IMR-90 (cell line): ENCODE measurements around the gene FOSL1. TPM values are rescaled to one million over a fixed set of nuclear protein-coding genes. Genes with fewer than 3 reads are reported as not detected.
A peak's percentile ranks its signal among the peaks of the same experiment; 100 is the strongest.

Experiments
- ATAC-seq: fragments of 200-7000 bp; cut with Tn5 transposase; 2 replicates; pipeline ENCODE4 v1.9.1; 2020; ENCODE audit warnings: low read depth, mild to moderate bottlenecking, moderate library complexity
- BruUV-seq: library from RNA; stranded (reverse); fragments of 400-500 nt; replicated peaks from 2 replicates; lab custom pipeline; 2021; lab: Mats Ljungman, UMichigan
- CTCF ChIA-PET: fragments of 300-600 bp; formaldehyde crosslinking; extraction: SDS; loops from one replicate; lab custom pipeline; 2021; ENCODE audit warnings: antibody characterized with exemption; lab: Yijun Ruan, JAX
- POLR2A ChIA-PET: fragments of 300-600 bp; sonication (Branson Sonifier 250); formaldehyde crosslinking; loops from one replicate; lab custom pipeline; 2022; ENCODE audit warnings: antibody characterized with exemption; ENCODE audit not compliant: unreplicated experiment; lab: Charles Lee
- DNase-seq: peaks from one replicate; pipeline ENCODE4 v3.0.0; 2013
- H2AFZ ChIP-seq: replicated peaks from 2 replicates; pipeline ENCODE3; 2013; ENCODE audit warnings: low read length, mild to moderate bottlenecking; ENCODE audit not compliant: poor library complexity
- H2AK5ac ChIP-seq: 2 replicates; pipeline ENCODE4 v1.6.1; 2013; ENCODE audit warnings: low read depth, low read length, inconsistent platforms
- H2AK9ac ChIP-seq: replicated peaks from 2 replicates; pipeline ENCODE3; 2013; ENCODE audit warnings: mild to moderate bottlenecking, low read depth, low read length, moderate library complexity; ENCODE audit not compliant: poor library complexity
- H2BK120ac ChIP-seq: 2 replicates; pipeline ENCODE4 v1.6.1; 2013; ENCODE audit warnings: low read depth, low read length, inconsistent platforms
- H2BK15ac ChIP-seq: 3 replicates; pipeline ENCODE4 v1.6.1; 2013; ENCODE audit warnings: low read depth, low read length, inconsistent platforms
- H2BK20ac ChIP-seq: 2 replicates; pipeline ENCODE4 v1.6.1; 2013; ENCODE audit warnings: low read depth, mild to moderate bottlenecking, inconsistent platforms, low read length, moderate library complexity
- H2BK5ac ChIP-seq: 2 replicates; pipeline ENCODE4 v1.6.1; 2013; ENCODE audit warnings: mild to moderate bottlenecking, low read depth, low read length, inconsistent platforms; ENCODE audit not compliant: poor library complexity, severe bottlenecking
- H3K14ac ChIP-seq: replicated peaks from 2 replicates; pipeline ENCODE4 v1.6.1; 2013; ENCODE audit warnings: low read depth, low read length, inconsistent platforms
- H3K18ac ChIP-seq: 2 replicates; pipeline ENCODE4 v1.6.1; 2013; ENCODE audit warnings: low read depth, low read length, control low read depth
- H3K23ac ChIP-seq: 2 replicates; pipeline ENCODE4 v1.6.1; 2013; ENCODE audit warnings: low read depth, low read length, inconsistent platforms
- H3K27ac ChIP-seq: 2 replicates; pipeline ENCODE4 v1.5.1; 2013; ENCODE audit warnings: mild to moderate bottlenecking, control low read depth, low read length; ENCODE audit not compliant: insufficient read depth
- H3K27me3 ChIP-seq: 2 replicates; pipeline ENCODE4 v1.6.1; 2013; ENCODE audit warnings: low read length; ENCODE audit not compliant: control insufficient read depth, insufficient read depth
- H3K36me3 ChIP-seq: 2 replicates; pipeline ENCODE4 v1.6.1; 2013; ENCODE audit warnings: low read length, mixed read lengths; ENCODE audit not compliant: control insufficient read depth, insufficient read depth
- H3K4ac ChIP-seq: 2 replicates; pipeline ENCODE4 v1.6.1; 2013; ENCODE audit warnings: low read depth, low read length, inconsistent platforms
- H3K4me1 ChIP-seq: 2 replicates; pipeline ENCODE4 v1.6.1; 2013; ENCODE audit warnings: low read length, mixed read lengths; ENCODE audit not compliant: control insufficient read depth, insufficient read depth
- H3K4me2 ChIP-seq: 2 replicates; pipeline ENCODE4 v1.6.1; 2013; ENCODE audit warnings: low read depth, mild to moderate bottlenecking, control low read depth, low read length, moderate library complexity
- H3K4me3 ChIP-seq: 2 replicates; pipeline ENCODE4 v1.5.1; 2013; ENCODE audit warnings: low read depth, mild to moderate bottlenecking, control low read depth, low read length, moderate library complexity; ENCODE audit not compliant: insufficient read depth
- H3K56ac ChIP-seq: 2 replicates; pipeline ENCODE4 v1.6.1; 2013; ENCODE audit warnings: low read length, inconsistent platforms; ENCODE audit not compliant: insufficient read depth; ENCODE audit errors: extremely low read depth
- H3K79me1 ChIP-seq, 2 experiments: 2 replicates each; pipeline ENCODE4 v1.6.1; 2013; ENCODE audit warnings: low read length in 2 of 2, inconsistent platforms in 1 of 2, low read depth in 1 of 2
- H3K9ac ChIP-seq: 2 replicates; pipeline ENCODE4 v1.6.1; 2013; ENCODE audit warnings: low read depth, low read length, control low read depth
- H3K9me1 ChIP-seq: 2 replicates; pipeline ENCODE4 v1.6.1; 2013; ENCODE audit warnings: low read length, inconsistent platforms; ENCODE audit not compliant: insufficient read depth
- H3K9me3 ChIP-seq: 2 replicates; pipeline ENCODE4 v1.6.1; 2013; ENCODE audit warnings: low read length; ENCODE audit not compliant: control insufficient read depth, insufficient read depth
- H4K20me1 ChIP-seq: 2 replicates; pipeline ENCODE4 v1.6.1; 2013; ENCODE audit warnings: low read length, inconsistent platforms; ENCODE audit not compliant: insufficient read depth
- H4K5ac ChIP-seq: 2 replicates; pipeline ENCODE4 v1.6.1; 2013; ENCODE audit warnings: mild to moderate bottlenecking, low read depth, low read length, control low read depth
- H4K8ac ChIP-seq, 2 experiments: 2 replicates each; pipeline ENCODE4 v1.6.1; 2013; ENCODE audit warnings: low read depth in 2 of 2, low read length in 2 of 2, control low read depth in 1 of 2, inconsistent platforms in 1 of 2
- H4K91ac ChIP-seq: 2 replicates; pipeline ENCODE4 v1.6.1; 2013; ENCODE audit warnings: low read depth, low read length, inconsistent platforms; ENCODE audit not compliant: insufficient read depth
- CEBPB ChIP-seq: IDR thresholded peaks from 2 replicates; pipeline ENCODE4 v1.6.1; 2012; ENCODE audit warnings: low read depth, low read length, improper control_type of control experiment
- CHD1 ChIP-seq: IDR thresholded peaks from 2 replicates; pipeline ENCODE4 v1.6.1; 2012; ENCODE audit warnings: low read depth, low read length, improper control_type of control experiment
- MAFK ChIP-seq: IDR thresholded peaks from 2 replicates; pipeline ENCODE4 v1.6.1; 2012; ENCODE audit warnings: low read depth, low read length, improper control_type of control experiment
- MAZ ChIP-seq: IDR thresholded peaks from 2 replicates; pipeline ENCODE4 v1.6.1; 2012; ENCODE audit warnings: low read depth, mild to moderate bottlenecking, low read length, improper control_type of control experiment, moderate library complexity, borderline replicate concordance
- MXI1 ChIP-seq: IDR thresholded peaks from 2 replicates; pipeline ENCODE4 v1.6.1; 2012; ENCODE audit warnings: low read depth, mild to moderate bottlenecking, low read length, moderate library complexity, borderline replicate concordance
- NFE2L2 ChIP-seq: fragments of 150-350 bp; IDR thresholded peaks from 2 replicates; pipeline ENCODE4 v1.6.1; 2016; ENCODE audit warnings: low read depth, mild to moderate bottlenecking, low read length
- POLR2A ChIP-seq: IDR thresholded peaks from 2 replicates; pipeline ENCODE4 v1.6.1; 2012; ENCODE audit warnings: mild to moderate bottlenecking, low read depth, low read length
- RAD21 ChIP-seq: IDR thresholded peaks from 2 replicates; pipeline ENCODE4 v1.6.1; 2012; ENCODE audit warnings: low read length, improper control_type of control experiment
- RFX5 ChIP-seq: IDR thresholded peaks from 2 replicates; pipeline ENCODE4 v1.8.0; 2012; ENCODE audit warnings: low read depth, mild to moderate bottlenecking, low read length, moderate library complexity
- SMC3 ChIP-seq: fragments of 150-350 bp; IDR thresholded peaks from 2 replicates; pipeline ENCODE4 v1.6.1; 2016; ENCODE audit warnings: low read depth, mild to moderate bottlenecking, antibody characterized with exemption, low read length, moderate library complexity
- WGBS, 2 experiments: methylation state at CpG; one replicate each; pipeline versions ENCODE4 v1.1.5 to v1.1.7; 2013; ENCODE audit warnings: missing lambda C conversion rate in 2 of 2; ENCODE audit not compliant: insufficient read length in 1 of 2; ENCODE audit errors: extremely low coverage in 2 of 2; 5-methylcytosine and 5-hydroxymethylcytosine counted together
- dilution Hi-C: fragments of 300-500 bp; cut with HindIII; formaldehyde crosslinking; loops from one replicate; pipeline ENCODE4 v1.14.3; 2018; ENCODE audit warnings: low sequenced_read_pairs; ENCODE audit not compliant: unreplicated experiment
- in situ Hi-C: fragments of 300-500 bp; cut with MboI; formaldehyde crosslinking; loops from 3 replicates; pipeline ENCODE4 v1.14.3; 2019; ENCODE audit warnings: low sequenced_read_pairs, inconsistent platforms, mixed read lengths
- intact Hi-C: fragments of 100-400 bp; cut with micrococcal nuclease; formaldehyde crosslinking; loops from 2 replicates; pipeline ENCODE4 v1.10.0; 2022
- polyA plus RNA-seq, 3 experiments: library from polyadenylated mRNA; depleted of rRNA; stranded (reverse); fragments of >200 nt; gene quantifications; 2 replicates each; pipeline ENCODE4 v1.2.3, GENCODE V29; 2012; ENCODE audit warnings: low replicate concordance in 1 of 3
- total RNA-seq: library from RNA; depleted of rRNA; stranded (reverse); fragments of >200 nt; gene quantifications from 2 replicates; pipeline ENCODE4 v1.2.3, GENCODE V29; 2012
- TF ChIP-seq, protein P1 (sequence below): conservative IDR thresholded peaks from 2 replicates; pipeline ENCODE4 v1.5.1; 2012; ENCODE audit warnings: mild to moderate bottlenecking, low read depth, low read length, improper control_type of control experiment
- TF ChIP-seq, protein P2 (sequence below): fragments of 150-350 bp; IDR thresholded peaks from 2 replicates; pipeline ENCODE4 v1.6.1; 2017; ENCODE audit warnings: mild to moderate bottlenecking, antibody characterized with exemption, low read length, low read depth
- TF ChIP-seq, protein P3 (sequence below): fragments of 150-350 bp; IDR thresholded peaks from 2 replicates; pipeline ENCODE4 v1.6.1; 2016; ENCODE audit warnings: low read depth, mild to moderate bottlenecking, low read length, moderate library complexity, borderline replicate concordance

FOSL1 gene
- total and polyA plus RNA-seq, 2 of the 4 experiments (the other 2 are of a cell fraction) = 17.2 to 107 TPM

GRCh38 chr11:65864706-65865471, 35.3 kb downstream of the FOSL1 start:
- Histone ChIP-seq H3K4me3 (no peak overlapping the region), H2BK5ac (no peak overlapping the region), H2BK15ac (no peak overlapping the region), H3K9me3 (no peaks in the 10 kb centered on the region), H4K8ac (no peak overlapping the region), H2BK120ac (no peak overlapping the region), H4K91ac (no peak overlapping the region), H4K20me1 (peaks cover 43% of the 10 kb centered on the region), H3K9me1 (peaks cover 7% of the 10 kb centered on the region; the same call in 1 of the 2 replicates), H3K18ac (no peak overlapping the region), H3K36me3 (peaks cover 81% of the 10 kb centered on the region), H4K5ac (no peak overlapping the region), H3K79me1 (peaks cover 19 to 84% of the 10 kb centered on the region in 2 experiments), H3K9ac (no peak overlapping the region), H2AFZ (peak overlapping the region; percentile 23), H2AK9ac (peak overlapping the region; percentile 76), H3K27ac (no peak overlapping the region), H3K4me1 (peaks cover 4% of the 10 kb centered on the region), H3K27me3 (no peaks in the 10 kb centered on the region), H3K56ac (no peak overlapping the region), H3K4me2 (no peak overlapping the region), H3K4ac (no peak overlapping the region), H2BK20ac (no peak overlapping the region), H3K14ac (no peak overlapping the region), H2AK5ac (no peak overlapping the region), H3K23ac (no peak overlapping the region)
- in situ Hi-C loops (no loop called here), intact Hi-C loops (no loop called here), dilution Hi-C loops (no loop called here)
- 100% methylated on average over 3 of the region's 18 CpGs; no CpG with 5 or more reads in 1 of the 2 experiments for WGBS, 2 experiments
- ChIA-PET CTCF (no interaction called here), POLR2A (no interaction called here)
- BruUV-seq = no TSS peak
- TF ChIP-seq SMC3 (no peak), POLR2A (no peak), CEBPB (no peak), RAD21 (no peak), MAZ (no peak), MAFK (no peak), MXI1 (no peak), NFE2L2 (no peak), CHD1 (no peak), RFX5 (no peak)
- TF ChIP-seq, protein P1, sequence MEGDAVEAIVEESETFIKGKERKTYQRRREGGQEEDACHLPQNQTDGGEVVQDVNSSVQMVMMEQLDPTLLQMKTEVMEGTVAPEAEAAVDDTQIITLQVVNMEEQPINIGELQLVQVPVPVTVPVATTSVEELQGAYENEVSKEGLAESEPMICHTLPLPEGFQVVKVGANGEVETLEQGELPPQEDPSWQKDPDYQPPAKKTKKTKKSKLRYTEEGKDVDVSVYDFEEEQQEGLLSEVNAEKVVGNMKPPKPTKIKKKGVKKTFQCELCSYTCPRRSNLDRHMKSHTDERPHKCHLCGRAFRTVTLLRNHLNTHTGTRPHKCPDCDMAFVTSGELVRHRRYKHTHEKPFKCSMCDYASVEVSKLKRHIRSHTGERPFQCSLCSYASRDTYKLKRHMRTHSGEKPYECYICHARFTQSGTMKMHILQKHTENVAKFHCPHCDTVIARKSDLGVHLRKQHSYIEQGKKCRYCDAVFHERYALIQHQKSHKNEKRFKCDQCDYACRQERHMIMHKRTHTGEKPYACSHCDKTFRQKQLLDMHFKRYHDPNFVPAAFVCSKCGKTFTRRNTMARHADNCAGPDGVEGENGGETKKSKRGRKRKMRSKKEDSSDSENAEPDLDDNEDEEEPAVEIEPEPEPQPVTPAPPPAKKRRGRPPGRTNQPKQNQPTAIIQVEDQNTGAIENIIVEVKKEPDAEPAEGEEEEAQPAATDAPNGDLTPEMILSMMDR = no peak
- TF ChIP-seq, protein P2, sequence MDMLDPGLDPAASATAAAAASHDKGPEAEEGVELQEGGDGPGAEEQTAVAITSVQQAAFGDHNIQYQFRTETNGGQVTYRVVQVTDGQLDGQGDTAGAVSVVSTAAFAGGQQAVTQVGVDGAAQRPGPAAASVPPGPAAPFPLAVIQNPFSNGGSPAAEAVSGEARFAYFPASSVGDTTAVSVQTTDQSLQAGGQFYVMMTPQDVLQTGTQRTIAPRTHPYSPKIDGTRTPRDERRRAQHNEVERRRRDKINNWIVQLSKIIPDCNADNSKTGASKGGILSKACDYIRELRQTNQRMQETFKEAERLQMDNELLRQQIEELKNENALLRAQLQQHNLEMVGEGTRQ = no peak
- TF ChIP-seq, protein P3, sequence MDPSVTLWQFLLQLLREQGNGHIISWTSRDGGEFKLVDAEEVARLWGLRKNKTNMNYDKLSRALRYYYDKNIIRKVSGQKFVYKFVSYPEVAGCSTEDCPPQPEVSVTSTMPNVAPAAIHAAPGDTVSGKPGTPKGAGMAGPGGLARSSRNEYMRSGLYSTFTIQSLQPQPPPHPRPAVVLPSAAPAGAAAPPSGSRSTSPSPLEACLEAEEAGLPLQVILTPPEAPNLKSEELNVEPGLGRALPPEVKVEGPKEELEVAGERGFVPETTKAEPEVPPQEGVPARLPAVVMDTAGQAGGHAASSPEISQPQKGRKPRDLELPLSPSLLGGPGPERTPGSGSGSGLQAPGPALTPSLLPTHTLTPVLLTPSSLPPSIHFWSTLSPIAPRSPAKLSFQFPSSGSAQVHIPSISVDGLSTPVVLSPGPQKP = no peak
- DNase-seq = no peak
- no peak for ATAC-seq
